ENCODE measurements around the gene RINL. TPM values are rescaled to one million over a fixed set of nuclear protein-coding genes. Genes with fewer than 3 reads are reported as not detected.
"Not testable (repeated sequence)": the region's sequence is repeated elsewhere in the genome, so short reads cannot be mapped to it uniquely, and the experiment has no call there.

RINL gene
- polyA plus RNA-seq, 3 donors, result 6.0 to 8.9 (median 7.8) TPM

- not testable (repeated sequence) for DNase-seq (ENCODE audit: extremely low read depth in 1 of 11, low read depth in 9 of 11, low spot score in 4 of 11)
Observed at GRCh38 chr19:38855751-38856150, 22.3 kb downstream of the RINL start.

GRCh38 chr19:38854961-38855360 is 23.1 kb downstream of the RINL start:
- not testable (repeated sequence) for DNase-seq (ENCODE audit: extremely low read depth in 1 of 11, low read depth in 9 of 11, low spot score in 4 of 11)

GRCh38 chr19:38853214-38853613 is 24.9 kb downstream of the RINL start:
- DNase-seq (ENCODE audit: extremely low read depth in 1 of 11, low read depth in 9 of 11, low spot score in 4 of 11), result no peak

- DNase-seq (ENCODE audit: extremely low read depth in 1 of 11, low read depth in 9 of 11, low spot score in 4 of 11), result no peak
Observed at GRCh38 chr19:38852231-38853044, 25.6 kb downstream of the RINL start.

GRCh38 chr19:38851622-38852230 is 26.3 kb downstream of the RINL start:
- DNase-seq (ENCODE audit: extremely low read depth in 1 of 11, low read depth in 9 of 11, low spot score in 4 of 11), result peak in 10 of 11 donors; percentile 78 to 94 (median 90)

GRCh38 chr19:38850976-38851621 is 27.0 kb downstream of the RINL start:
- no peak for DNase-seq (ENCODE audit: extremely low read depth in 1 of 11, low read depth in 9 of 11, low spot score in 4 of 11)

GRCh38 chr19:38850436-38850975 is 27.6 kb downstream of the RINL start:
- DNase-seq (ENCODE audit: extremely low read depth in 1 of 11, low read depth in 9 of 11, low spot score in 4 of 11), result peak in 5 of 11 donors; percentile 100

- peak in 6 of 11 donors; percentile 100 for DNase-seq (ENCODE audit: extremely low read depth in 1 of 11, low read depth in 9 of 11, low spot score in 4 of 11)
Observed at GRCh38 chr19:38849860-38850435, 28.1 kb downstream of the RINL start, which contains the start of gene HNRNPL. Gene HNRNPL (minus strand): TSS chr19:38849986. CDS start chr19:38849966, 20 bp downstream.

GRCh38 chr19:38849147-38849859 is 28.8 kb downstream of the RINL start:
- peak; percentile 90 to 96 (median 93) for DNase-seq (ENCODE audit: extremely low read depth in 1 of 11, low read depth in 9 of 11, low spot score in 4 of 11)

- DNase-seq (ENCODE audit: extremely low read depth in 1 of 11, low read depth in 9 of 11, low spot score in 4 of 11), result no peak
Observed at GRCh38 chr19:38848299-38849146, 29.6 kb downstream of the RINL start.

GRCh38 chr19:38846097-38846496 is 32.0 kb downstream of the RINL start:
- DNase-seq (ENCODE audit: extremely low read depth in 1 of 11, low read depth in 9 of 11, low spot score in 4 of 11), result no peak

- DNase-seq (ENCODE audit: extremely low read depth in 1 of 11, low read depth in 9 of 11, low spot score in 4 of 11), result no peak
Observed at GRCh38 chr19:38845374-38846024, 32.6 kb downstream of the RINL start.

GRCh38 chr19:38844093-38844686 is 33.9 kb downstream of the RINL start:
- no peak for DNase-seq (ENCODE audit: extremely low read depth in 1 of 11, low read depth in 9 of 11, low spot score in 4 of 11)

- no peak for DNase-seq (ENCODE audit: extremely low read depth in 1 of 11, low read depth in 9 of 11, low spot score in 4 of 11)
Observed at GRCh38 chr19:38843175-38843758, 34.8 kb downstream of the RINL start.

GRCh38 chr19:38842439-38843174 is 35.5 kb downstream of the RINL start:
- no peak for DNase-seq (ENCODE audit: extremely low read depth in 1 of 11, low read depth in 9 of 11, low spot score in 4 of 11)
